AG04449 (cell line): ENCODE data around the gene KYAT1.
"Not testable (repeated sequence)": the region's sequence is repeated elsewhere in the genome, so short reads cannot be mapped to it uniquely, and the experiment has no call there.

Source experiments
- CTCF ChIA-PET: fragments of 350-600 bp; formaldehyde crosslinking; extraction: SDS; loops from one replicate; lab custom pipeline; 2021; ENCODE audit warnings: antibody characterized with exemption; lab: Yijun Ruan, JAX
- POLR2A ChIA-PET: fragments of 400-600, 350-600 bp; formaldehyde crosslinking; extraction: SDS; loops from one replicate; lab custom pipeline; 2020; ENCODE audit warnings: antibody characterized with exemption, inconsistent platforms; lab: Yijun Ruan, JAX
- DNase-seq: peaks from one replicate; pipeline ENCODE4 v3.0.0-alpha.2; 2010; ENCODE audit warnings: low read depth, low spot score
- H3K4me3 ChIP-seq: 2 replicates; pipeline ENCODE4 v1.5.1; 2011; ENCODE audit warnings: low read depth, mild to moderate bottlenecking, control low read depth, low read length
- TF ChIP-seq, protein P1 (sequence below): IDR thresholded peaks from one replicate; pipeline ENCODE4 v1.5.1; 2011; ENCODE audit warnings: mild to moderate bottlenecking, moderate library complexity, low read length, control low read depth, inconsistent platforms; ENCODE audit not compliant: insufficient read depth; ENCODE audit errors: missing control alignments

KYAT1 gene

DNA sequence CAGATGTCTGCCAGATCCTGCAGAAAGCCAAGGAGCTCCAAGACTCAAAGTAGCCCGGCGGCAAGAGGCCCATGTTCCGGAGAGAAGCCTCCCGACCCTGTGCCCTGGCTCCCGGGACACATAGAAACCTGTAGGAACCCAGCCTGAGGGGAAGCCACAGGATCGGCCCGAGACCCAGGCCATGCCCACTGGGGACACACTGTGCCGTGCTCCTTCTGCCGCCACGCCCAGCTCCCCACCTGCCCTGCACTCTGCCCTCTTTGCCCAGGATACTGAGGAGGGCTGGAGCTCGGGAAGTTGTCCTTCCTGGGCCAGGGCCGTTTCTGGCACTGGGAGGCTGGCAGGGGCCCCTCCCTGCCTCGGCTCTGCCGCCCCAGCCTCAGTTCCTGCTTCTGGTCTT, 73.9 kb downstream of the KYAT1 start:
- ChIA-PET CTCF (interaction anchor here (2.5 kb wide), 1 partner anchor 10 kb away, joined by 13 read pairs; the partner anchor contains the start of gene ENDOG), POLR2A (no interaction called here)
- TF ChIP-seq, protein P1, sequence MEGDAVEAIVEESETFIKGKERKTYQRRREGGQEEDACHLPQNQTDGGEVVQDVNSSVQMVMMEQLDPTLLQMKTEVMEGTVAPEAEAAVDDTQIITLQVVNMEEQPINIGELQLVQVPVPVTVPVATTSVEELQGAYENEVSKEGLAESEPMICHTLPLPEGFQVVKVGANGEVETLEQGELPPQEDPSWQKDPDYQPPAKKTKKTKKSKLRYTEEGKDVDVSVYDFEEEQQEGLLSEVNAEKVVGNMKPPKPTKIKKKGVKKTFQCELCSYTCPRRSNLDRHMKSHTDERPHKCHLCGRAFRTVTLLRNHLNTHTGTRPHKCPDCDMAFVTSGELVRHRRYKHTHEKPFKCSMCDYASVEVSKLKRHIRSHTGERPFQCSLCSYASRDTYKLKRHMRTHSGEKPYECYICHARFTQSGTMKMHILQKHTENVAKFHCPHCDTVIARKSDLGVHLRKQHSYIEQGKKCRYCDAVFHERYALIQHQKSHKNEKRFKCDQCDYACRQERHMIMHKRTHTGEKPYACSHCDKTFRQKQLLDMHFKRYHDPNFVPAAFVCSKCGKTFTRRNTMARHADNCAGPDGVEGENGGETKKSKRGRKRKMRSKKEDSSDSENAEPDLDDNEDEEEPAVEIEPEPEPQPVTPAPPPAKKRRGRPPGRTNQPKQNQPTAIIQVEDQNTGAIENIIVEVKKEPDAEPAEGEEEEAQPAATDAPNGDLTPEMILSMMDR: no peak
- no peak for DNase-seq
- H3K4me3 ChIP-seq: no peak overlapping the region

DNA sequence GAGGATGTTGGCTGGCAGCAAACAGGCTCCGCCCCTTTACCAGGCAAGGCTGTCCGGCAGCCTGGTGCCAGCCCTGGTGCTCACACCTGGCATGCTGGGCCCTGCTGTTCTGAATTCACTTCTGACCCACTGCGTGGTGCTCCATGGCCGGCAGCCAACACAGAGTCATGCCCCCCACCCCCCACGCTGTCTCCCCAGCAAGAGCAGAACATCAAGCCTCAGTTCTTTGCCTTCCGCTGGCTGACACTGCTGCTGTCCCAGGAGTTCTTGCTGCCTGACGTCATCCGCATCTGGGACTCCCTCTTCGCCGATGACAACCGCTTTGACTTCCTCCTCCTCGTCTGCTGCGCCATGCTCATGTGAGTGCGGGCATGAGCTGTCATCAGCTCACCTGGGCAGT, 76.1 kb downstream of the KYAT1 start:
- H3K4me3 ChIP-seq: no peak overlapping the region
- ChIA-PET POLR2A (no interaction called here), CTCF (interaction anchor here (3.6 kb wide), 1 partner anchor 13 kb away, joined by 26 read pairs; the partner anchor contains the start of gene ENDOG)
- no peak for DNase-seq
- TF ChIP-seq, protein P1: no peak

DNA sequence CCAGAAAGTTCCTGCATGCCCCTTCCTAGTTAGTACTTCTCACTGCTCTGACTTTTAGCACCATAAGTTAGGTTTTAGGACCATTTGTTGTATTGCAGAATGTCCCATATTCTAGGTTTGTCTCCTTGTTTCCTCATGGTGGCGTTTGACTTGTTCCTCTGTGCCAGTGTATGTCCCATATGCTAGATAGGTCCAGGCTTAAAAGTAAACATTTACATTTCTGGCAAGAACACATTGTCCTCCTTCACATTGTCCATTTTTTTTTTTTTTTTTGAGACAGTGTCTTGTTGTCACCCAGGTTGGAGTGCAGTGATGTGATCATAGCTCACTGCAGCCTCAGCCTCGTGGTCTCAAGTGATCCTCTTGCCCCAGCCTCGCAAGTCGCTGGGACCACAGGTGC, 79.3 kb downstream of the KYAT1 start:
- TF ChIP-seq, protein P1: no peak
- DNase-seq: no peak
- CTCF ChIA-PET: interaction anchor here (1.0 to 3.6 kb wide), 2 partner anchors 16 to 25 kb away, joined by 3 to 26 read pairs; partner anchors contain the start of gene ENDOG
- H3K4me3 ChIP-seq: no peak overlapping the region
- POLR2A ChIA-PET: no interaction called here

DNA sequence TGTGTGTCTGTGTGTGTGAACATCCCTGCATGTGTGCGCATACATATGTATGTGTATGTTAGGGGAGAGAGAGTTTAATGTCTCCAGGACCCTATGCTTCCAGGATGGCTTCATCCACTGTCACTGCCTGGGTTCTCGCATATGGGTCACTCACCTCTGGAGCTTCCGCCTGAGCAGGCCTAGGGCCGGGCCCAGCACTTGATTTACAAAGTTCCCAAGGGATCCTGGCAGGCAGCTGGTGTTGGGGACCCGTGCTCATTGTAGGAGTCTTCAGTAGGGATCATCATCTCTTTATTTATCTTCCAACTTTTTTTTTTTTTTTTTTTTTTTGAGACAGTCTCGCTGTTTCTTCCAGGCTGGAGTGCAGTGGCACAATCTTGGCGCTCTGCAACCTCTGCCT, 81.7 kb downstream of the KYAT1 start:
- CTCF ChIA-PET: interaction anchor here (1.4 to 2.6 kb wide), 2 partner anchors 11 to 18 kb away, joined by 6 to 12 read pairs; partner anchors contain the start of gene ENDOG

DNA sequence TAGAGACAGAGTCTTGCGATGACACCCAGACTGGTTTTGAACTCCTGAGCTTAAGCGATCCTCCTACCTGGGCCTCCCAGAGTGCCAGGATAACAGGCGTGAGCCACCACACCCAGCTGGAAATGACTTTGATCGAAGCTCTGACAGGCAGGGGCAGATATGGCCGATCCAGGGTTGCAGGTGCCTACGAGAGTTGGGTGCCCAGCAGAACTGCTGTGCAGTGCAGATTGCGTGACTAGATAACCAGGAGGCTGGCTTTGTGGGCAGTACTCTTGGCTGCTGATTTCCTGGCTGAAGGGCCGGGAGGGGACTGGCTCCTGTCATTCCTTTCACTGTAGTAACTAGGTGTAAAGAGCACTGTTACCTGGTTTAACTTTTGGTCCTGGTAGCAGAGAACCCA, 82.9 kb downstream of the KYAT1 start:
- ChIA-PET CTCF (interaction anchor here (1.6 kb wide), 1 partner anchor 20 kb away, joined by 9 read pairs; the partner anchor contains the start of gene ENDOG), POLR2A (no interaction called here)
- DNase-seq: no peak
- no peak overlapping the region for H3K4me3 ChIP-seq
- TF ChIP-seq, protein P1: no peak

More for the DNA sequence above, 81.7 kb downstream of the KYAT1 start:
- H3K4me3 ChIP-seq: no peak overlapping the region
- DNase-seq: no peak
- TF ChIP-seq, protein P1: no peak
- POLR2A ChIA-PET: interaction anchor here (0.5 kb wide), 1 partner anchor 20 kb away, joined by 3 read pairs; no protein-coding TSS in a partner anchor

DNA sequence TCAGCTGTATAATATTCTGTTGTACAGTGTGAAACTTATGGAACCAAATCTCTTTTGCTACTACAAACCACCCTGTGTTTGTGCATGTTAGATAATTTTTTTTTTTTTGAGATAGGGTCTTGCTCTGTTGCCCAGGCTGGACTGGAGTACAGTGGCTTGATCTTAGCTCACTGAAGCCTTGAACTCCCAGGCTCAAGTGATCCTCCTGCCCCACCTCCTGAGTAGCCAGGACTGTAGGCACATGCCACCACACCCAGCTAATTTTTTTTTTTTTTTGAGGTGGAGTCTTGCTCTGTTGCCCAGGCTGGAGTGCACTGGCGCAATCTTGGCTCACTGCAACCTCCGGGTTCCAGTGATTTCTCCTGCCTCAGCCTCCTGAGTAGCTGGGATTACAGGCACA, 86.8 kb downstream of the KYAT1 start:
- DNase-seq, H3K4me3 ChIP-seq, CTCF ChIA-PET, POLR2A ChIA-PET: not testable (repeated sequence)
